Myometrial cell (primary cell): ENCODE measurements around the gene DISP2. TPM values are rescaled to one million over a fixed set of nuclear protein-coding genes. Genes with fewer than 3 reads are reported as not detected.

Experiments used
- total RNA-seq: library from RNA; depleted of rRNA; stranded (reverse); fragments of >200 nt; gene quantifications from 2 replicates; pipeline ENCODE4 v1.2.3, GENCODE V29; 2015

Gene DISP2, protein sequence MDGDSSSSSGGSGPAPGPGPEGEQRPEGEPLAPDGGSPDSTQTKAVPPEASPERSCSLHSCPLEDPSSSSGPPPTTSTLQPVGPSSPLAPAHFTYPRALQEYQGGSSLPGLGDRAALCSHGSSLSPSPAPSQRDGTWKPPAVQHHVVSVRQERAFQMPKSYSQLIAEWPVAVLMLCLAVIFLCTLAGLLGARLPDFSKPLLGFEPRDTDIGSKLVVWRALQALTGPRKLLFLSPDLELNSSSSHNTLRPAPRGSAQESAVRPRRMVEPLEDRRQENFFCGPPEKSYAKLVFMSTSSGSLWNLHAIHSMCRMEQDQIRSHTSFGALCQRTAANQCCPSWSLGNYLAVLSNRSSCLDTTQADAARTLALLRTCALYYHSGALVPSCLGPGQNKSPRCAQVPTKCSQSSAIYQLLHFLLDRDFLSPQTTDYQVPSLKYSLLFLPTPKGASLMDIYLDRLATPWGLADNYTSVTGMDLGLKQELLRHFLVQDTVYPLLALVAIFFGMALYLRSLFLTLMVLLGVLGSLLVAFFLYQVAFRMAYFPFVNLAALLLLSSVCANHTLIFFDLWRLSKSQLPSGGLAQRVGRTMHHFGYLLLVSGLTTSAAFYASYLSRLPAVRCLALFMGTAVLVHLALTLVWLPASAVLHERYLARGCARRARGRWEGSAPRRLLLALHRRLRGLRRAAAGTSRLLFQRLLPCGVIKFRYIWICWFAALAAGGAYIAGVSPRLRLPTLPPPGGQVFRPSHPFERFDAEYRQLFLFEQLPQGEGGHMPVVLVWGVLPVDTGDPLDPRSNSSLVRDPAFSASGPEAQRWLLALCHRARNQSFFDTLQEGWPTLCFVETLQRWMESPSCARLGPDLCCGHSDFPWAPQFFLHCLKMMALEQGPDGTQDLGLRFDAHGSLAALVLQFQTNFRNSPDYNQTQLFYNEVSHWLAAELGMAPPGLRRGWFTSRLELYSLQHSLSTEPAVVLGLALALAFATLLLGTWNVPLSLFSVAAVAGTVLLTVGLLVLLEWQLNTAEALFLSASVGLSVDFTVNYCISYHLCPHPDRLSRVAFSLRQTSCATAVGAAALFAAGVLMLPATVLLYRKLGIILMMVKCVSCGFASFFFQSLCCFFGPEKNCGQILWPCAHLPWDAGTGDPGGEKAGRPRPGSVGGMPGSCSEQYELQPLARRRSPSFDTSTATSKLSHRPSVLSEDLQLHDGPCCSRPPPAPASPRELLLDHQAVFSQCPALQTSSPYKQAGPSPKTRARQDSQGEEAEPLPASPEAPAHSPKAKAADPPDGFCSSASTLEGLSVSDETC (N-terminal part only)
- under 0.01 and 0.35 TPM in 2 replicates for total RNA-seq

DNA sequence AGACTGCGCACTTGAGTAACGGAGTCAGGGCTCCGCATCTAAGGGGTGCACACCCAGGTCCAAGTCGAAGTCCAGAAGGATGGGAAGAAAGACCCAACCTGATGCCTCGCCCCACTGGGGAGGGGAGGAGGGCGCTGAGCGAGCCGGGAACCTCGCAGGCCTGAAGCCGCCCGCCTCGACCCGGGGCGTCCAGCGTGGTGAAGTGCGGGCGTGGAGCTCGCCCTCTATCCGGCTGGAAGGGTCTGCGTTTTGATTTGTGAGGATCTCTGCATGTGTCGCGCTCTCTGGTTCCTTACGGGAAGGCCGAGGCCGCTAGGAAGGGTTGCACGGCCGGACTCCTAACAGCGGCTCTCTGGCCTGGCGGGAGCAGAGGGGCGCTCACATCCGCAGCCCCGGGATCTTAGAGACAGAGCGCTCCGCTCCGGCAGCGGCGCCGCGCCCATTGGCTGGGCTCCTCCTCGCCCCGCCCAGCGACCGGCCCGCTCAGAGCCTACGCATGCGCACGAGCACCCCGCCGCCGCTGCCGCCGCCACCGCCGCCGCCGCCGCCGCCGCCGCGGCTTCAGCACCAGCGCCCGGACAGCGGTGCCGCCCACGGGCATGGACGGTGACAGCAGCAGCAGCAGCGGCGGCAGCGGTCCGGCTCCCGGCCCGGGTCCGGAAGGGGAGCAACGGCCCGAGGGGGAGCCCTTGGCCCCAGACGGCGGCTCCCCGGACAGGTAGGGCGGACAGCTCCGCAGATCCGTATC, at the start of gene DISP2:
DISP2 (plus strand) TSS at position 497 of the 748 bp plus-strand sequence; CDS start at position 600, 103 bp downstream.

DNA sequence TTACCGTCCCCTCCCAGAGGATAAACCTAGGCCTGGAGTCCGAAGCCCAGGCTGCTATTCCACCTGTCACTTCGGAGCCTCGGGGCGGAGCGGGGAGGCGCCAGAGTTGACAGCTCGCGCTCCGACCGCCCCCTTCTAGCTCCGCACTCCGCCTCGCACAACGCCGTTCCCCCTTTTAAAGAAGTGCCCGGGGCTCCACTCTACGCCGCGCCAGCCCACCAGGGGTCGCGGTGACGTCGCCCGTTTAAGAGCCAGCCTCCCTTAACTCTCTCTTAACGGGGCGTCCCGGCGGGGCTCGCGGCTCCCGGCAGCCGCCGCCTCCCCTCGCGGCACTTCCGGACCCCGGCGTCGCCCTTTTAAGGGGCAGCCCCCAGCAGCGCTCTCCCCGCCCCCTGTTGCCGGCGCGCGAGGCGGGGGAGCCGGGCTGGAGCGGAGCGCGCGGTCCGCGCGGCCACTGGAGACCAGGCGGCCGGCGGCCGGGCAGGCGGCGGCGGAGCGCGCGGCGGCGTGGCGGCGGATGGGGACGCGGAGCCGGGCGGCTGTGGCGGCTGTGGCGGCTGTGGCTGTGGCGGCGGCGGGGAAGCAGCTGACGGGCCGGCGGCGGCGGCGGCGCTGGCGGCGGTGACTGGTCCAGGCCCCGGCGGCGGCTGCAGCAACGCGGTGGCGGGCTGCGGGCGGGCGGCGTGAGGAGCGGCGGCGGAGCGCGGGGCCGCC, 34.6 kb upstream of the DISP2 start, which contains the start of gene INAFM2:
INAFM2 (plus strand) TSS at position 454 of the 714 bp plus-strand sequence. CDS start 364 bp downstream, outside the sequence.

DNA sequence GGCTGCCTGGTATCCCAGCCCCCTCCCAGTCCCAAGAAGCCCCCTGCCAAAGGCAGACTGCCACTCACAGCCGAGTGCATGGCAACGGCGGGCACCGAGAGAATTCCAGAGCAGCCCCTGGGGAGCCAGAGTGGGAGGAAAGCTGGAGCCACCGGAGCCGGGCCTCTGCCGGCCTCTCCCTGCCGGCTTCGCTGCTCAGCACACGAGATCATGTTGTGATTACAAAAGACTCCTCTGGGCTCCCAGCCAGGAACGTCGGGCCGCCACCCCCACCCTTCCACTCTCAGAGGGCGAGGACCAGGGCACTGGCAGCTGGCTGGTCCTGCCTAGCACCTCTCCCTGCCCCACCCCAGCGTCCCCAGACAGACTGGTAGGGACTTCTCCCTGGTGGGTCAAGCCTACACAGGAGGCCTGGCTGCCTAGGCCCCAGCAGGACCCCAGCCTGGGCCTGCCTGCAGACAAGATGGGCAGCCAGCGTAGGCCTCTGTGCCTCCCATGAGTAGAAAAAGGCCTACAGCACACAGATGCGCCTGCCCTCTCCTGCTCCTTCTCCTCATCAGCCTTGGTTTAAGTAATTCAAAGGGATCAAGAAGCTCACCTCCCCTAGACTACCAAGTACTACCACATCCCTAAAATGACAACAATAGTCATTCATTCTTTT, 17.1 kb upstream of the DISP2 start, which contains the start of gene CCDC9B:
CCDC9B (minus strand) TSS at position 200 of the 661 bp plus-strand sequence; CDS start at position 80, 120 bp downstream.

DNA sequence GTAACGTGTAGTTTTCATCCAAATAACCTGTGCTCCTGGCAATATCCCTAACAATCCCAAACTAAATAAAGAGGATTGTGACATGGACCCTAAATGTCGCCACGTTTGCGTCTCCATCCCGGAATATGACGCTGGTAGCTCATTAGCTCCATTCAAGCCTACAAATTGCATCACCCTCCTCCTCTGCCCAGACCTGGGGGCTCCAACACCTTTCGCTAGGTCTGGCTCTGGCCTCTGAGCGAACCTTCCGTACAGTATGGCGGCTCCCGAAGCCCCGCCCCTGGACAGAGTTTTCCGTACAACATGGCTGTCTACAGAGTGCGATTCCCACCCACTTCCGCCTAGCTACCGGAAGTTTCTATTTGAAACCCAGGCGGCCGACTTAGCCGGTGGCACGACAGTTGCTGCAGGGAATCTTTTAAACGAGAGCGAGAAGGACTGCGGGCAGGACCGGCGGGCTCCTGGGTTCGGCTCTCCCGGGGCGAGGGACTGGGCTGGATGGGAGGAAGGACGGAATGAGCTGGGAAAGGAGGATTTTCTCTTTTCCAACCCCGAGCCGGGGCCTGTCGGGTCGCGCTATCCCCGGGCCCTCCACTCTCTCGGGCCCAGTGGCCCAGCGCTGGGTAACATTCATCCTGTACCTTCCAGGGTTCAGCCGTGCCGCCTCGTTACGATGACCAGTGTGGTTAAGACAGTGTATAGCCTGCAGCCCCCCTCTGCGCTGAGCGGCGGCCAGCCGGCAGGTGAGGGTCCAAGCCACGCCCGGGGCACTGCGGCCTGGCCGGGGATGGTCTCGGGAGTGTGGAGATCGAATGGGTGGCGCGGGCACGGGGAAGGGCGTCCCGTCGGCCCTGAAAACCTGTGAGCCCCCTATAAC, 24.8 kb downstream of the DISP2 start, which contains the start of gene KNSTRN:
KNSTRN (plus strand) TSS at position 142 of the 877 bp plus-strand sequence; CDS start at position 257, 115 bp downstream.

DNA sequence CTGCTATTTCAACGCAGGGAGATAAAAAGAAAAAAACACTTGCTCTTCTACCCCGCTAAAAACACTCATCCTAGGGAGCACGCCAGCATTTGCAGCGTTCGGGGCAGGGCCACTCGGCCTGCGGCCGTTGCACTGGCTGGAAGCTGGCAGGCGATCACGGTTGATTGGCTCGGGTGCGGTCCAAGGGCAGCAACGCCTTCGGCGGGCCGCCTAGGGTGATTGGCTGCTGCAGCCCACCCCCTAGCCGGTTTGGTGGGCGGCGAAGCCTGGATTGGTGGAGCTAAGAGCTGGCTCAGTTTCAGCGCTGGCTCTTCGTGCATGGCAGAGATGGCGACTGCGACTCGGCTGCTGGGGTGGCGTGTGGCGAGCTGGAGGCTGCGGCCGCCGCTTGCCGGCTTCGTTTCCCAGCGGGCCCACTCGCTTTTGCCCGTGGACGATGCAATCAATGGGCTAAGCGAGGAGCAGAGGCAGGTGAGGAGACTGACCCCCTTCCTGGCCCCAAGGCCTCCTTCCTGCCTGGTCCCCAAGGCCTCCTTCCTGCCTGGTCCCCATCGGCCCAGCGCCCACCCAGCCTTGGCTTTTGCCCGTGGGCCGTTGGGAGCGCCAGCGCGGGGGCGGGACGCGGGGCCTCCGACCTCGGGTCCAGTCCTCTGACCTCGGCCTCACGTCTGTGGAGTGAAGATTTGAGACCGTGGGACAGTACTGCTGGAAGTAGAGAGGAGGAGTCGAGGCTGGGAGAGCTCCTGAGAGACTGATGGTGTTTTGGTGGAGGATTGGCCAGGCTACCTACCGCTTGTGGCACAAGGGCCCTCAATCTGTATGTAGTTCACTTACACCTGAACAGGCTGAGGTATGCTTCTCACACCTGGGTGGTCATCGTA, 47.7 kb downstream of the DISP2 start, which contains the start of gene IVD:
IVD (plus strand) TSS at position 295 of the 881 bp plus-strand sequence; CDS start at position 328, 33 bp downstream.

Other genes starting within 250 kb of the DISP2 start
- 0.35 TPM in 1 of 2 replicates, not detected in the other for gene BMF, start 249.3 kb upstream of the DISP2 start, total RNA-seq
- 15.3 and 22.3 TPM in 2 replicates for gene BUB1B, start 197.2 kb upstream of the DISP2 start, total RNA-seq
- gene PAK6, start 119.2 kb upstream of the DISP2 start, total RNA-seq, result not detected in 2 replicates
- not detected in 2 replicates for gene ANKRD63, start 75.2 kb upstream of the DISP2 start, total RNA-seq
- gene PLCB2, start 50.3 kb upstream of the DISP2 start, total RNA-seq, result under 0.01 TPM in 1 of 2 replicates, not detected in the other
- 5.5 and 9.0 TPM in 2 replicates for gene INAFM2, start 34.5 kb upstream of the DISP2 start, total RNA-seq
- 5.2 and 5.3 TPM in 2 replicates for gene CCDC9B, start 17.3 kb upstream of the DISP2 start, total RNA-seq
- not detected in 2 replicates for gene PHGR1, start 7.2 kb upstream of the DISP2 start, total RNA-seq
- gene KNSTRN, start 24.5 kb downstream of the DISP2 start, total RNA-seq, result 43.2 and 47.3 TPM in 2 replicates
- gene IVD, start 47.6 kb downstream of the DISP2 start, total RNA-seq, result 35.1 and 39.8 TPM in 2 replicates
- 9.4 and 11.2 TPM in 2 replicates for gene BAHD1, start 82.7 kb downstream of the DISP2 start, total RNA-seq
- 30.8 and 32.6 TPM in 2 replicates for gene CHST14, start 112.8 kb downstream of the DISP2 start, total RNA-seq
- gene CCDC32, start 206.8 kb downstream of the DISP2 start, total RNA-seq, result 20.8 and 37.7 TPM in 2 replicates
- gene RPUSD2, start 211.1 kb downstream of the DISP2 start, total RNA-seq, result 12.4 and 18.1 TPM in 2 replicates
- 17.3 and 38.5 TPM in 2 replicates for gene KNL1, start 236.0 kb downstream of the DISP2 start, total RNA-seq